HepG2 (cell line): Measurements from ENCODE around the gene ADARB2.

ENCODE experiments used
- BRCA1 ChIP-seq: sonication (generic); formaldehyde crosslinking; IDR thresholded peaks from 2 replicates; pipeline ENCODE4 v1.4.0; 2020; ENCODE audit warnings: missing genetic modification reagents
- EZH2 ChIP-seq: conservative IDR thresholded peaks from 2 replicates; pipeline ENCODE4 v1.6.1; 2012; ENCODE audit warnings: mild to moderate bottlenecking, low read depth, low read length, moderate library complexity
- SIN3A ChIP-seq: IDR thresholded peaks from 2 replicates; pipeline ENCODE4 v1.6.1; 2011; ENCODE audit warnings: low read depth, mild to moderate bottlenecking, control low read depth, low read length, borderline replicate concordance
- TRIM24 ChIP-seq: sonication (generic); formaldehyde crosslinking; IDR thresholded peaks from 2 replicates; pipeline ENCODE4 v1.8.0; 2022; ENCODE audit warnings: mild to moderate bottlenecking, missing genetic modification reagents
- ZFAT ChIP-seq: sonication (generic); formaldehyde crosslinking; conservative IDR thresholded peaks from 2 replicates; pipeline ENCODE4 v1.8.1; 2023; ENCODE audit warnings: missing genetic modification reagents, inconsistent platforms
- ZNF547 ChIP-seq: sonication (generic); formaldehyde crosslinking; IDR thresholded peaks from 2 replicates; pipeline ENCODE4 v1.5.1; 2020; ENCODE audit warnings: mild to moderate bottlenecking, missing genetic modification reagents
- ZSCAN12 ChIP-seq: sonication (generic); formaldehyde crosslinking; IDR thresholded peaks from 2 replicates; pipeline ENCODE4 v1.9.0; 2021; ENCODE audit warnings: mild to moderate bottlenecking, missing genetic modification reagents
- TF ChIP-seq, protein P1 (sequence below), 2 experiments: IDR thresholded peaks; 2 replicates each; pipeline ENCODE4 v1.6.1; 2011 to 2012; ENCODE audit warnings: low read length in 2 of 2, borderline replicate concordance in 1 of 2, low read depth in 1 of 2, mild to moderate bottlenecking in 1 of 2, moderate library complexity in 1 of 2
- TF ChIP-seq, protein P2 (sequence below): sonication (generic); formaldehyde crosslinking; IDR thresholded peaks from 2 replicates; pipeline ENCODE4 v1.4.0; 2020; ENCODE audit warnings: missing genetic modification reagents
- TF ChIP-seq, protein P3 (sequence below): sonication (generic); formaldehyde crosslinking; IDR thresholded peaks from 2 replicates; pipeline ENCODE4 v1.5.0; 2020; ENCODE audit warnings: mild to moderate bottlenecking, missing genetic modification reagents, moderate library complexity

DNA sequence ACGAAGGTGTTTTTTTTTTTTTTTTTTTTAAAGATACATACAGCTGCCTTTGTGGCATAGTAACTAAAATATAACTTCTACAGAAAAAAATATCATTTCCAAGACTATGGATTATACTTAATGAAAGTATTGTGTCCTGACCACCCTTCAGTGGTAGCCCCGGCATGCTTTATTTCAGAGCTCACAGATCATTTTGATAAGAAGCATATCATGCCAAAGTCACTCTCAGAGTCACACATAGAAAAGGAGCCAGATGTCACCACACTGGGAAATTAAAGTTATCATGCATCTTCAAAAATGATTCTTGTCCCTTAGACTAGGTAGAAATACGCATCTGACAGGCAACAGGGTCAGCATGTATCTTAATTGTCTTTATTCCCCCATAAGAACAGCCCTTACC lies 3.0 kb downstream of the ADARB2 start:
- no peak for TF ChIP-seq ZSCAN12 (CRISPR knock-in tag)
- TF ChIP-seq SIN3A, result no peak
- TF ChIP-seq BRCA1, result no peak
- TF ChIP-seq, protein P1, sequence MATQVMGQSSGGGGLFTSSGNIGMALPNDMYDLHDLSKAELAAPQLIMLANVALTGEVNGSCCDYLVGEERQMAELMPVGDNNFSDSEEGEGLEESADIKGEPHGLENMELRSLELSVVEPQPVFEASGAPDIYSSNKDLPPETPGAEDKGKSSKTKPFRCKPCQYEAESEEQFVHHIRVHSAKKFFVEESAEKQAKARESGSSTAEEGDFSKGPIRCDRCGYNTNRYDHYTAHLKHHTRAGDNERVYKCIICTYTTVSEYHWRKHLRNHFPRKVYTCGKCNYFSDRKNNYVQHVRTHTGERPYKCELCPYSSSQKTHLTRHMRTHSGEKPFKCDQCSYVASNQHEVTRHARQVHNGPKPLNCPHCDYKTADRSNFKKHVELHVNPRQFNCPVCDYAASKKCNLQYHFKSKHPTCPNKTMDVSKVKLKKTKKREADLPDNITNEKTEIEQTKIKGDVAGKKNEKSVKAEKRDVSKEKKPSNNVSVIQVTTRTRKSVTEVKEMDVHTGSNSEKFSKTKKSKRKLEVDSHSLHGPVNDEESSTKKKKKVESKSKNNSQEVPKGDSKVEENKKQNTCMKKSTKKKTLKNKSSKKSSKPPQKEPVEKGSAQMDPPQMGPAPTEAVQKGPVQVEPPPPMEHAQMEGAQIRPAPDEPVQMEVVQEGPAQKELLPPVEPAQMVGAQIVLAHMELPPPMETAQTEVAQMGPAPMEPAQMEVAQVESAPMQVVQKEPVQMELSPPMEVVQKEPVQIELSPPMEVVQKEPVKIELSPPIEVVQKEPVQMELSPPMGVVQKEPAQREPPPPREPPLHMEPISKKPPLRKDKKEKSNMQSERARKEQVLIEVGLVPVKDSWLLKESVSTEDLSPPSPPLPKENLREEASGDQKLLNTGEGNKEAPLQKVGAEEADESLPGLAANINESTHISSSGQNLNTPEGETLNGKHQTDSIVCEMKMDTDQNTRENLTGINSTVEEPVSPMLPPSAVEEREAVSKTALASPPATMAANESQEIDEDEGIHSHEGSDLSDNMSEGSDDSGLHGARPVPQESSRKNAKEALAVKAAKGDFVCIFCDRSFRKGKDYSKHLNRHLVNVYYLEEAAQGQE (IDR thresholded peaks at IDR 0.05; ENCODE audit: borderline replicate concordance in 1 of 2, low read depth in 1 of 2, low read length in 2 of 2), result no peak
- TF ChIP-seq EZH2, result no peak
- no peak for TF ChIP-seq TRIM24
- TF ChIP-seq ZNF547, result no peak
- TF ChIP-seq, protein P2, sequence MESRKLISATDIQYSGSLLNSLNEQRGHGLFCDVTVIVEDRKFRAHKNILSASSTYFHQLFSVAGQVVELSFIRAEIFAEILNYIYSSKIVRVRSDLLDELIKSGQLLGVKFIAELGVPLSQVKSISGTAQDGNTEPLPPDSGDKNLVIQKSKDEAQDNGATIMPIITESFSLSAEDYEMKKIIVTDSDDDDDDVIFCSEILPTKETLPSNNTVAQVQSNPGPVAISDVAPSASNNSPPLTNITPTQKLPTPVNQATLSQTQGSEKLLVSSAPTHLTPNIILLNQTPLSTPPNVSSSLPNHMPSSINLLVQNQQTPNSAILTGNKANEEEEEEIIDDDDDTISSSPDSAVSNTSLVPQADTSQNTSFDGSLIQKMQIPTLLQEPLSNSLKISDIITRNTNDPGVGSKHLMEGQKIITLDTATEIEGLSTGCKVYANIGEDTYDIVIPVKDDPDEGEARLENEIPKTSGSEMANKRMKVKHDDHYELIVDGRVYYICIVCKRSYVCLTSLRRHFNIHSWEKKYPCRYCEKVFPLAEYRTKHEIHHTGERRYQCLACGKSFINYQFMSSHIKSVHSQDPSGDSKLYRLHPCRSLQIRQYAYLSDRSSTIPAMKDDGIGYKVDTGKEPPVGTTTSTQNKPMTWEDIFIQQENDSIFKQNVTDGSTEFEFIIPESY, result no peak
- TF ChIP-seq, protein P3, sequence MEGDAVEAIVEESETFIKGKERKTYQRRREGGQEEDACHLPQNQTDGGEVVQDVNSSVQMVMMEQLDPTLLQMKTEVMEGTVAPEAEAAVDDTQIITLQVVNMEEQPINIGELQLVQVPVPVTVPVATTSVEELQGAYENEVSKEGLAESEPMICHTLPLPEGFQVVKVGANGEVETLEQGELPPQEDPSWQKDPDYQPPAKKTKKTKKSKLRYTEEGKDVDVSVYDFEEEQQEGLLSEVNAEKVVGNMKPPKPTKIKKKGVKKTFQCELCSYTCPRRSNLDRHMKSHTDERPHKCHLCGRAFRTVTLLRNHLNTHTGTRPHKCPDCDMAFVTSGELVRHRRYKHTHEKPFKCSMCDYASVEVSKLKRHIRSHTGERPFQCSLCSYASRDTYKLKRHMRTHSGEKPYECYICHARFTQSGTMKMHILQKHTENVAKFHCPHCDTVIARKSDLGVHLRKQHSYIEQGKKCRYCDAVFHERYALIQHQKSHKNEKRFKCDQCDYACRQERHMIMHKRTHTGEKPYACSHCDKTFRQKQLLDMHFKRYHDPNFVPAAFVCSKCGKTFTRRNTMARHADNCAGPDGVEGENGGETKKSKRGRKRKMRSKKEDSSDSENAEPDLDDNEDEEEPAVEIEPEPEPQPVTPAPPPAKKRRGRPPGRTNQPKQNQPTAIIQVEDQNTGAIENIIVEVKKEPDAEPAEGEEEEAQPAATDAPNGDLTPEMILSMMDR (CRISPR knock-in tag), result no peak
- TF ChIP-seq ZFAT, result no peak
